ENCODE results near the gene RRP7A. TPM values are rescaled to one million over a fixed set of nuclear protein-coding genes. Genes with fewer than 3 reads are reported as not detected.

RRP7A gene
- total and polyA plus RNA-seq, 2 of the 13 experiments (the other 11 are each of a cell fraction or from before 2014, with no cell fraction given) = 15.3 to 41.6 TPM

- TF ChIP-seq ZNF704 (CRISPR knock-in tag; IDR thresholded peaks at IDR 0.05; ENCODE audit: borderline replicate concordance) (0 out of 2 replicates have a peak, but pooled peaks have one; percentile 38), ZNF512B (CRISPR knock-in tag; IDR thresholded peaks at IDR 0.05; ENCODE audit: borderline replicate concordance) (no peak), ZNF34 (CRISPR knock-in tag; IDR thresholded peaks at IDR 0.05; ENCODE audit: borderline replicate concordance) (no peak), MAFG (CRISPR knock-in tag; IDR thresholded peaks at IDR 0.05) (no peak), REPIN1 (CRISPR knock-in tag; IDR thresholded peaks at IDR 0.05; ENCODE audit: borderline replicate concordance, low read depth) (no peak)
These were observed 41.2 kb upstream of the RRP7A start (continued) for GRCh38 chr22:42560781-42561180.

- Histone ChIP-seq H3K9ac (ENCODE audit: insufficient read depth, low read depth, low read length) (no peak overlapping the region), H4K20me1 (ENCODE audit: insufficient read depth, low read length) (no peaks in the 10 kb centered on the region), H3K36me3 (replicated peaks in 1 of 2; ENCODE audit: control insufficient read depth in 1 of 2, insufficient read depth in 2 of 2, low read length in 2 of 2) (no peaks in the 10 kb centered on the region), H3K9me3 (ENCODE audit: low read length) (no peaks in the 10 kb centered on the region), H2AFZ (ENCODE audit: low read length) (no peak overlapping the region), H3K79me2 (ENCODE audit: insufficient read depth, low read length) (no peaks in the 10 kb centered on the region), H3K4me2 (ENCODE audit: low read depth, low read length) (no peak overlapping the region), H3K4me1 (ENCODE audit: insufficient read depth, low read length) (peaks cover 33% of the 10 kb centered on the region), H3K27ac (ENCODE audit: extremely low read length, insufficient read depth, low read length) (no peak overlapping the region), H3K27me3 (ENCODE audit: control insufficient read depth in 1 of 2, insufficient read depth in 2 of 2, low read length in 2 of 2) (no peaks in the 10 kb centered on the region), H3K4me3 (replicated peaks in 1 of 3; ENCODE audit: insufficient read depth in 1 of 3, low read depth in 2 of 3, low read length in 3 of 3) (no peak overlapping the region)
- in situ Hi-C loops (cut with HindIII; ENCODE audit: extremely low pct_ligation_motif_present, low pct_unique_long_range_greater_than_20kb) (no loop called here), intact Hi-C loops (cut with micrococcal nuclease; ENCODE audit: unreplicated experiment) (no loop called here)
- WGBS (ENCODE audit: low lambda C conversion rate) = 79% methylated on average over 5 of the region's 8 CpGs
- POLR2A ChIA-PET = interaction anchor here (1.9 kb wide), 1 partner anchor 54 kb away, joined by 6 read pairs; the partner anchor contains the start of gene POLDIP3
- DNase-seq (ENCODE audit: low spot score) (no peak), ATAC-seq (no peak), FAIRE-seq (no peak)
- CTCF ChIA-PET (ENCODE audit: low intra/inter-chr PET ratio, low total read pairs) = no interaction called here
- no TSS peak for BruUV-seq (replicated peaks)
- TF ChIP-seq ETV6 (CRISPR knock-in tag; conservative IDR thresholded peaks at IDR 0.05) (no peak), KMT2A (CRISPR knock-in tag; IDR thresholded peaks at IDR 0.05) (no peak), RARG (CRISPR knock-in tag; IDR thresholded peaks at IDR 0.05; ENCODE audit: low read depth) (no peak), SOX6 (IDR thresholded peaks at IDR 0.05) (no peak), SOX6 (CRISPR knock-in tag; IDR thresholded peaks at IDR 0.05) (no peak), ZBTB49 (CRISPR knock-in tag; IDR thresholded peaks at IDR 0.05; ENCODE audit: borderline replicate concordance) (no peak), ETV5 (CRISPR knock-in tag; IDR thresholded peaks at IDR 0.05; ENCODE audit: borderline replicate concordance) (no peak), U2AF2 (IDR thresholded peaks at IDR 0.05; ENCODE audit: low read depth, low read length) (no peak), ZNF121 (CRISPR knock-in tag; IDR thresholded peaks at IDR 0.05) (no peak), KAT8 (CRISPR knock-in tag; IDR thresholded peaks at IDR 0.05) (no peak), FOXJ3 (CRISPR knock-in tag; IDR thresholded peaks at IDR 0.05; ENCODE audit: borderline replicate concordance) (no peak), CREB1 (IDR thresholded peaks at IDR 0.05) (no peak), CREB1 (CRISPR knock-in tag; IDR thresholded peaks at IDR 0.05) (no peak), ZNF567 (CRISPR knock-in tag; IDR thresholded peaks at IDR 0.05; ENCODE audit: borderline replicate concordance) (no peak), CBFB (CRISPR knock-in tag; IDR thresholded peaks at IDR 0.05) (no peak)
These were observed 40.8 kb upstream of the RRP7A start for GRCh38 chr22:42560381-42560780.
